Mucosa of gallbladder (tissue), 1 donor: ENCODE data around the gene IFIH1. TPM values are rescaled to one million over a fixed set of nuclear protein-coding genes. Genes with fewer than 3 reads are reported as not detected.

Experiments used
- DNase-seq: peaks from one replicate; pipeline ENCODE4 v3.0.0-alpha.2; 2020; ENCODE audit warnings: low spot score
- total RNA-seq: library from RNA; stranded (reverse); gene quantifications from one replicate; pipeline ENCODE4 v1.2.1, GENCODE V29; 2021
- donor health status: DM: no; HTN: no; CAD: no.

The IFIH1 gene
- total RNA-seq, 1 donor from 2014 or later, result 15.9 TPM

DNA sequence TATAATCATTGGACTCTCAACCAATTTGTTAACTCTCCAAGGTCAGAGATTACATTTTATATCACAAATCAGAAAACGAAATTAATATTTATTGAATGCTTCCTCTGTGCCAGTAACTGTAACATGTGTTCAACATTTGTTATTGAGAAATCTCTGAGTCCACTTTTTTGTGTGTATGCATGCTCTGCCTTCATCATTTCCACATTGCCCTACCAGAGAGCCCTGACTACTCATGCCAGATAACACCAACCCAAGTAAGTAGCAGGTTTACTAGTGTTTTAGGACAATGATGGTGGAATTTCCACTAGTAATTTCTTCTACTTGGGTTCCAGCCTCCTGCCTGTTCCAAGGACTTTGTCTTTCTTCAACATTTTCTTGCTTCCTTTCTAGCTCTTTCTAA, 61.1 kb downstream of the IFIH1 start:
- no peak for DNase-seq

DNA sequence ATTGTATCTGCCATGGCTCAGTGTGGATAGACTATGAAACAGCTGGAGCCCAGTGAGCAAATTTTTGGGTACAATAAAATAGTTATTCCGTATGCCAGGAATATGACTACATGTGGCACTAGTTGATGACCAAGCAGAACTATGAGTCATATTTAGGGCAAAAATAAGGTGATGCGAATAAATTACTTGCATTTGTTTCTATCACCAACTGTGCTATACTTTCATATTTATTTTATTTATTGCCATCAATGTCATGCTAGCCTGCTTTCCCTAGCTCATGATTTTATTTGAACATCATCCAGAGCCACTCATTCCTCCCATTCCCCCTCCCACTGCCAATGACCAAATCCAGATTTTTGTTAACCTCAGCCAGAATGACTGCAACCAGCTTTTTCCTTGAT, 61.9 kb downstream of the IFIH1 start:
- no peak for DNase-seq

DNA sequence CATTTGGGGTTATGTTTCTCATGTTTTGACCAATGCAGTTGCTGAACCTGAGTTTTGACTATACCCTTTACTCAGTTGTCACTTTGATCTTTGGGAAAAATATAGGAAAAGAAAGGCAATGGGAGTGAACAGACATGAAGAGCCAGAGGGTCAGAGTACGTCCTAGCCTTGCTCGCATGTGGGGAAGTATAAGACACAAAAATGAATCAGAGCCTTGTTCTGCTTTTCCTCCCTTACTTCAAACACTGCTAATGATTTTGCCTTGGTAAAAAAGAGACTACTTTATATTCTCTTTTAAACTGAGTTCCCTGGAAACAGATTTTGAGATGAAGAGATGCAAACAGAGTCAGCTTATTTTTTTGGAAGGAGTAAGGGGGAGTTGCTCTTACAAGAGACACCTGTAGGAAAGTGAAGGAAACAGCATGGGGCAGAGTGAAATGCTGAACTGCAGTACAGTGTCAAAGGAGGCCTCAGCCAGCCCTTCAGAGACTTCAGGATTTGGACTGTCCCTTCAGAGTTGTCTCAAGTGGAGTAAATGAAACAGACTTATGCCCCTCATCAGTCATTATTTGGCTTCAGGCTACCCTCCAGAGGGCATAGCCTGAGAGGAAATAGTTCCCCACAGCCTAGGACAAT, 64.1 kb downstream of the IFIH1 start:
- DNase-seq, result no peak

DNA sequence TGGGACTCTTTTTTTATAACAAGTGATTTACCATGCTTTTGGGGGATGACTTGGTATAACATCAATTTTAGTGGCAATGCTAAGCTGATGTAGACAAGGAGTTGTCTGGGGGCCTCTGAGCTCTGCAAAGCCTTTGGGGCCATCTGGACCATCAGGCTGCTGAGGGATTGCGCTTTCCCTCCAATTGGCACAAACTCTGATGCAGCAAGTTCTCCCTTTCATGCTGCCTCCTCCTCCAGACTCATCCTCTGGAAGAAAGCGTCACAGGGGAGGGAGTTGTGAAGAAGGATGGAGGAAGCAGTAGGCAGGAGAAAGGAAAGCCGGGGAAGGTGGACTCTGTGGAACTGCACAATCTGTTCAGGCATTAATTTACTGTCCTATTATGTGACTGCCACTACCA, 65.0 kb downstream of the IFIH1 start:
- DNase-seq, result no peak

DNA sequence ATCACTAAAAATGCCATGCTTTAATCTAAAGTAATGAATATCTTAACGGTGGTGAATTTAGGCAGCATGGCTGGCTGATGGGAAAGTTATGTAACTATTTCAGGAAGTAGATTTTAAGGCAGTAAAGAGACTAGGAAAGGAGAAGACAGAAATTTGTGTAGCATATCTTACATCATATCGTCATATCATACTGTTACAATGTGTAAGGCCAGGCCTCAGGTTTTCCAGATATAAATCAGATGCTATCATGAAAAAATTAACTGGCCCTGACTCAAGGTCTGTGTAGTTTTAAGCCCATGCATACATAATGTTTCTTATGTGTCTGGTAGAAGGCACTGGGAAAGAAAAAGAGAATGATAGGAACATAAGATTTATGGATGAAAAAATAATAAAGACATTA, 66.3 kb downstream of the IFIH1 start:
- DNase-seq, result no peak

DNA sequence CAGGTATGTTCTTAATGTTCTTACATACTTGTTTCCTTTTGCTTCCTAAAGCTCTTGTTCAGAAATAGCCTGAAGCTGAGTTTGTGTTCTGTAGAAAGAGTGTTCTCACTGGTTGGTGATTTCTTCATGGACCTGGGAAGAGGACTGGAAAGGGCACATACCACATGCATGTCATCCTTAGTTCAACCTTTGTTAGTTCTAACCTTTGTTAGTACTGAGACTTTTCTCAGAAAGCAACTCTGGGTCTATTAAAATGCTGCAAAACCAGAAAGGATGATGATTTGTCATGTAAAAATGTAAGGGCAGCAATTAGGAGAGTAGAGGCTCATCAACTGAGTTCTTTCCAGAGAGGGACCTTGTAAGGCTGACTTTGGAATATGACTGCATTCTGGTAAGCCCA, 72.7 kb downstream of the IFIH1 start:
- DNase-seq, result no peak

DNA sequence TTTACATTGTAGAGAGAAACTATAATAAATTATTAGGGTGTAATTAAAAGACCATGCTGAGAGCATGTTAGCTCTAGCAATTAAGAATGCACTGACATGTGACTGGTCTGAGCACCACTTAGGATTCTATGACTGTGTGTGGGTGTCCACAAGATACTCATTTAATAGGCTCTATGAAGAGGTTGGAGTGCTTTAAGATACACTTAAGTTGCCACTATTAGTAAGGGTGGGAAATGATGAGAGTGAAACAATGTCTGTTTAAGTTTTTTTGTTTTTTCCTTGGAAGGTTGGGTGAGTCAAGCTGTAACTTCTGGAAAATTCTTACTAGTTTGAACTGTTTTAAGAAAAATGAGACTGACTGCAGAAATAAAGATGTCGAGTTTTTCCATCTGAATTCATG, 73.4 kb downstream of the IFIH1 start:
- no peak for DNase-seq

DNA sequence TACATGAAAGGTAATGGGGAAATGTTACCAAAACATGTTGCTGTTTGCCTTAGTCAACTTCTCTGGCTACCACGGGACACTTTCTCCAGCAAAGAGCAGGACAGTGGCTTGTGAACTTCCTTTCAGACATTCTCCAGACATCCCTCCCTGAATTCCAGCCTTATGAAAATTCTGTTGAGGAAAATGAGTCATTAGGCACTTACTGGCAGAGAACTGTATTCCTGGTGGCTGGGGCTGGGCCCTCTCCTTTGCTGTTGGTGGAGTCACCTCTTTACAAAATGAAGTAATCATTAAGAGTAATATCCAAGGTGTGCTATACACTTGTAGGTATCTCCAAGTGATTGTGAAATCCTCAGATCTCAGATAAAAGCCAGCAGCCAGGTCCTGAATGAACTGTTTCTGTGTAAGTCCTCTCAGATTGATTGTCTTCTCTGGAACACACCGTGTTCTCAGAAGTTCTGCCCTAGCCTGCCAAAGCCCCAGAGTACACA, 73.9 kb downstream of the IFIH1 start:
- DNase-seq, result peak; percentile 16

DNA sequence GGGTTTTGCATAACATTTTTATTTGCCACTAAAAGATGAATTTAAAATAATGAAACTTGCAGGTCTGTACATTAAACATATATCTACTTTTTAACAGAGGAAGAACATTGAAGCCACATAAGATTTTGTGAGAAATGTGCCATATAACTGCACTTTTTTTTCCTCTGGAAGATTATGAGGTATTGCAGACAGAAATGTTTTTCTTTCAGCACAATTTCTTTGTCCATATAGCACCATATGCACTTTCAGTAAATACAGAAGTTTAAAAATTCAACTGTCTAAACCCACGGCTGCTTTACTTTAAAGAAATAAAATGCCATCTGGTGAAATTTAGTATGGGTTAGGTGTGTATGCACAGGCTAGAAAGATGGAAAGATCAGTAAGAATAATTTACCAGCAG, 74.8 kb downstream of the IFIH1 start:
- DNase-seq, result no peak

DNA sequence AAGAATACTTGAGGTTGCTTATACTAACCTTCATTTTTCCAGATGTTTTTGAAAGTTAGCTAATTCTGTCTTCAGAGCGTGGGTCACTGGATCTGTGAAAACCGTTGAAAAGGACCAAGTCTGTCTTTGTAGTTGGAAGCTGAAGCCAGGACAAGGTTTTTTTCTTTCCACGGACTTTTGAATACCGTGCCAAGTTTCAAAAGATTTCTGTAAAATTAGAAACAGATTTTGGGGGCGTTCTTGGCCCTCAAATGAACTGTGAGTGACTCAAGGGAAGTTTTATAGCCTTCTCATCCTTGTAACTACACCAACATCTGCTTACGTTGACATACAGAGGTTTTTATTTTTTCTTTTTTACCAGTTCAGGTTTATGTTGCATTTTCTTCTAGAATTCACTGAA, 75.2 kb downstream of the IFIH1 start, which contains the start of gene FAP:
Gene FAP, minus strand, starts transcription at position 152 of the 400 bp plus-strand sequence. Its CDS starts 118 bp downstream, at position 34.
- DNase-seq, result no peak

DNA sequence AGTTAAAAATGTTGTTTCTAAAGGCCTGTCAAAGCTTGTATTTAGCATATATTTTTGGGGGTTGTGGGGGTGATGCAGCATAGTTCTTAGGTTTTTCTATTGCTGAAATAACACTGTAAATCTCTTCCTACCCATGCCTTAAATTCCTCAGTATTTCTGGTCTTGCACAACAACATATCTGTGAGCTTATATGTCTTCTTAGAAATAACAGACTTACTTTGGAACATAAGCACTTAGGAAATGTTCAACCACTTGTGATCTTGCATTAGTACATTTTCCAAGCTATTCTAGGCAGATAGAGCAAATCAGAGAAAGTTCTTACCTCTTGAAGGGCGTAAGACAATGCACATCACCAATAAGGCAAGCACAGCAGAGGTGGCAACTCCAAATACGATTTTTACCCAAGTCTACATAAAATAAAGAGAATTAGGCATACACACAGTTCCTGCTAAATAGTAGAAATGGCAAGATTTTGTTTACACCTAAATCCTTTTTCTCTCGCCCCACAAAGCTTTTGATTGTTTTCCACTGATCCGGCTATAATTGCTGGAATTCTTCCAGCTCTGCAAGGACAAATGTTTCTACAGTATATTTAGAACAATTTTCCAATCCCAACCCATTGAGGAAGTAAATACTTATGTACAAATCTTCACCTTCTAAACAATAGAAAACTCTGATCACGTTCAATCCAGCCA, 75.8 kb downstream of the IFIH1 start:
- DNase-seq, result no peak

DNA sequence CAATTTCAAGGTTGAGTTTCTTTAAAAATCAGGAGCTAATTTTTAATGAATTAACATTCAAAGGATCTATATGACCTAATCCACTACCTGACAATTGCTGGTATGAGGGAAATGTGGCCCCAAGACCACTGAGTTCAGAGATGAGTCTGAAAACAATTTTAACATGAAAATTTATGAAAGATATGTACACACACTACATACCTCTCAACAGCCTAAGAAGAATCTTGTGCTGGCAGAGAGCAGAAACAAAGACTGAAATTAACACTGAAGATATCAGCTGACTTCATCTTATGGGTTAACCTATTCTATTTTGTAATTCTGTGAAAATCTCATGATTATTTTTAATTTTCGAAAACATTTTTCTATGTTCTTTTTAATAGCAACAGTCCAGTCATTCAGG, 76.9 kb downstream of the IFIH1 start:
- no peak for DNase-seq

DNA sequence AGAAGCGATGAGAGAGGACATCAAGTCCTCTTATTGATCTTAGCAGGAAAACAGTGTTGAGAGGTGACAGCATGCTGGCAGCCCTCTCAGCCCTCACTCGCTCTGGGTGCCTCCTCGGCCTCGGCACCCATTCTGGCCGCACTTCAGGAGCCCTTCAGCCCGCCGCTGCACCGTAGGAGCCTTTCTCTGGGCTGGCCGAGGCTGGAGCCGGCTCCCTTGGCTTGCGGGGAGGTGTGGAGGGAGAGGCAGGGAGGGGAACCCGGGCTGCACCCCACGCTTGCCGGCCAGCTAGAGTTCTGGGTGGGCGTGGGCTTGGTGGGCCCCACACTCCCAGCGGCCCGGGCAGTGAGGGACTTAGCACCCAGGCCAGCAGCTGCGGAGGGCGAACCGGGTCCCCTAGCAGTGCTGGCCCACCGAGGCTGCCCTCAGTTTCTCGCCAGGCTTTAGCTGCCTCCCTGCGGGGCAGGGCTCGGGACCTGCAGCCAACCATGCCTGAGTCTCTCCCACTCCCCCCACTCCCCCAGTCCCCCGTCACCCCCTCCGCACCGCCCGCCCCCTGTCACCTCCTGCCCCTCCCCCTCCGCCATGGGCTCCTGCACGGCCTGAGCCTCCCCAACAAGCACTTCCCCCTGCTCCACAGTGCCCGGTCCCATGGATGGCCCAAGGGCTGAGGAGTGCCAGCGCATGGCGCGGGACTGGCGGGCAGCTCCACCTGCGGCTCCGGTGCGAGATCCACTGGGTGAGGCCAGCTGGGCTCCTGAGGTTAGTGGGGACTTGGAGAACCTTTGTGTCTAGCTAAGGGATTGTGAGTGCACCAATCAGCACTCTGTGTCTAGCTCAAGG, 83.6 kb downstream of the IFIH1 start:
- no peak for DNase-seq

DNA sequence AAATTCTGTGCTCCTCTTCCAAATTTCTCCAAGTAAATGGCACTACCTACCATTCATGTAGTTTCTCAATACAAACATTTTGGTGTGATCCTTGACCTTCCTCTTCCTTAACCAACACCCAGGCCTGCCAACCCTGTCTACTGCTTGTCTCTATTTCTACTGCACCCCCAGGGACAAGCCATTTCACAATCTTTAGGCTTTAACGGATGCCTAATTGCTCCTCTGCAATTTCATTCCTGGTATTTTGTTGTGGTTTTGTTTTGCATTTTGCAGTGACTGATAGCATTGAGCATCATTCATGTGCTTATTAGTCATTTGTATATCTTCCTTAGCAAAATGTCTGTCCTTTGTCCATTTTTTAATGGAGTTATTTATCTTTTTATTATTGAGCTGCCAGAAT, 85.3 kb downstream of the IFIH1 start:
- no peak for DNase-seq

DNA sequence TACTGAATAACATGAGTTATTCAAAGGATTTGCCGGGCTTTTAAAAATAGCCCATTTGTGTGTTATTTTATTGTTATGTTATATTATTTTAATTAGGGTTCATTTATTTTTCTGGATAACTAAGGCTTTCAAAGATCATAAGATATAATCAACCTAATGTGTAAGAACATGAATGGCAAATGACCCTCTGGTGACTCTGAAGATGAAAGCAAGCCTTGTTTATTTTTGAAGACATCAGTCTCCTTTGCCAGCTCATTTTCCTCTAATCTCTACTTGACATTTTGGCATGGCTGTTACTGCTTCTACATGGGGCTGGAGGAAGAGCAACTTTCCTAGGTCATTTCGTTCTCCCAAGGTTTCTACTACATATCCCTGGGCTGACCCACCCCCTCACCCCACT, 85.8 kb downstream of the IFIH1 start:
- DNase-seq, result no peak

DNA sequence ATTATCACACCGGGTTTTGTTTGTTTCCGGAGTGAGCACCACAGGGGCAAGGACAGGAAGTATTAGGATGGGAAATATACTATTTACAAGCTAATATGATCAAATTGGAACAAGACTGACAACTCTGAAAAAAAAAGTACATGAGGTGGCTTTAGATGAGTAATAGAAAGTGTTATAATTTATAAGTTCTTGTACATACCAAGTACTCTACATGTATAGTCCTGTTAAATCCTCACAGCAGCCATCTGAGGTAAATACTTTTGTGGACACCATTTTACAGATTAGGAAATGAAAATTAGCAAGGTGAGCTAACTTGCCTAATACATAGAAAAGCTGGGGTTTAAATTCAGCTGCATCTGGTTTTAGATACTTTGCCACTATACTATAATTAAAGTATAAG, 86.5 kb downstream of the IFIH1 start:
- no peak for DNase-seq

DNA sequence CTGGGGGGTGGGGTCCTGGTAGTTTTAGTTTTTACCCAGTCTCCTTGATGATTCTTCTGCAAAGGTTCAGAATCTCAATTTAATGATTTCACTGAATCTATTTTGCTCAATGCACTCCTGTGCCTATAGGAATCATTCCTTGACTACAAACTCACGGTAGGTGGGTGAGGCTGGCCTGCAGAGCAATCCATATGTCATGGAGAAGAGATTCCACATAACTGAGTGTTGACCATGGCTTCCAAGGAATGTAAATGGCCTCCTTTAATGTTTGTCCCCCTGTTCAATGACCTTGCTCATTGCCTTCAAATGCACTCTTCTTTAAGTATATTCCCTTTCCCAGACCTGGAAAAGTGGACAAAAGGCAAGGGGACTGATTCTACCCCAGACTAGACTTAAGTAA, 87.7 kb downstream of the IFIH1 start:
- no peak for DNase-seq

DNA sequence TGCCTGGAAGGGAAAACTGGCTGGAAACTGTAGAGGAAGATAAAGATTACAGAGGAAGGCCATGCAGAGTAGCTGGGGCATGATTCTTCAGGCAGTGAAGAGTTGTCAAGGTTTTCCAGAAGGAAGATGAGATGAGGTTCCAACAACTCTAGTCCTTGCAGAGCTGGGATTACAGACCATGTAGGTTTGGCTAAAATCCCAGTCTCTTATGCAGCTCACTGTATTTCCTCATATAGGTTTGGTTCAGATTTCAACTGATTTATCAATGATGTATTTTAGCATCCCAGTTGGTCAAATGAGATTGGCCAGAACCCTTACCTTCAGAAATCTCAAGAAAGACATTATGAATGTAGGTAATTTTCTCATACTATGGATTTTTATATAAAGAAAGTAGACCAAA, 91.6 kb downstream of the IFIH1 start:
- no peak for DNase-seq

DNA sequence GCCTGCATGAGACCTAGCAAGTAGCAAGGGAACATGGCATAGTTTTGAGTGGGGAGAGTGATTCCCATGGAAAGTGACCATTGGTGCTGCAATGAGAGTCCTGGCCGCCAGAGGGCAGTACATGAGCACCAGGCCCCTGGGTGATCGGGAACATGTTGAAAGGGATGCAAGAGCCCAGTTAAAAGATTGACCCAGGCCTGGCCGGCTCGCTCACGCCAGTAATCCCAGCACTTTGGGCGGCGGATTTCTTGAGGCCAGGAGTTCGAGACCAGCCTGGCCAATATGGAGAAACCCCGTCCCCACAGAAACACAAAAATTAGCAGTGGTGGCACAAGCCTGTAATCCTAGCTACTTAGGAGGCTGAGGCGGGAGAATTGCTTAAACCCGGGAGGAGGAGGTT, 97.4 kb downstream of the IFIH1 start:
- peak; percentile 56 for DNase-seq

DNA sequence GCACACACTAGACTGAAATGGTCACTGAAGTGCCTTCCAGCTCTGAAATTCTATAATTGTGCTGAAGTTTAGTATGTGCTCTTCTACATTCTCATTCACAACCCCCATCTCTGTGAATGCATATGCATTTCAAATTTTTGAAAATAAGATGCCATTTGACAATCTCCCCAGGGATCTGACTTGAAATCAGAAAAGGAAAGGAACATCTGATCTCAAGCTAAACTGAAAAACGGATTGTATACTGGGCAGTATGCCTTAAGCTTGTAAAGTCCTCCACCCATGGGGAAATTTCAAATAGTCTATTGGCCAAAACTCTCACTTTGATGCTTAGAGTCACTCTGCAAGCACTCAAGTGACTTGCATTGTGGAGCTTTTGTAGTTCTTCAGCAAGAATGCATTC, 98.1 kb downstream of the IFIH1 start:
- DNase-seq, result no peak

DNA sequence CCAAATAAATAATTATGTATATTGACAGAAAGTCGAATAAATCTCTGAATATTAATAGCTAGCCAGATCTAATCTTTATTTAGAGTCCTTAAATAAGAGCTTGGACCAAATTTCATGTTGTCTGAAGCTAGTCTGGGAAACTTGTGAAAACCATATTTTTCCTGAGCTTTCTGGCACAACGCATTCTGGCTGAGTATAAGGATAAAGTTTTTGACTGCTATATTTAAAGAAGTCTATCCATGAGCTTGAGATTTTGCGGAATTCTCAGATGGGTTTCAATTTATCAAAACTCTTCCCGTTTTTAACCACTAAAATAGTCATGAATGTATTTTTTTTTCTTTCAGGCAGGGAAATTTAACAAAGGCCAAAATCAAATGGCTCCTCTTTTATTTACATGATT, 99.1 kb downstream of the IFIH1 start:
- no peak for DNase-seq

DNA sequence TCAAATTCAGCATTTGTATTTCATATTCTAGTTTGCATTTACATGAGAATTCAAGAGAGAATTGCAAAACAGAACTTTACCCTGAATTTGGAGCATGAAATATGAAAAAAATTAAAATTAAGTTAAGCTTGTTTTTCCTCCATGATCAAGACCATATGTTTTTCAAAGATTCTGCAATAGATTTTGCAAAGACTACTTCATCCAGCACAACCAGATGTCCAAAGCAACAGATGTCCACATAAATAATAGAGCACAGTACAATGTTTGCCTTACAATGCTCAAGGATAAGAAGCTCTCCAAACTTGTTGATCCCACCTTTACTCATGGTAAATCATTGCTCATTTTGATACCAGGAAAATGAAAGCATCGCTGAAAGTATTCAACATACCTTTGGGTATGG, 100.9 kb downstream of the IFIH1 start:
- DNase-seq, result no peak
